DMS153 (cell line): ENCODE measurements around the gene ATP5ME.

Source experiments
- DNase-seq: peaks from one replicate; lab custom pipeline; 2025; lab: John Stamatoyannopoulos, UW

Gene ATP5ME

GRCh38 chr4:666822-667544, 7.1 kb downstream of the ATP5ME start:
- DNase-seq: no peak

- no peak for DNase-seq
These were observed 7.7 kb downstream of the ATP5ME start for GRCh38 chr4:666436-666810.

- no peak for DNase-seq
These were observed 8.2 kb downstream of the ATP5ME start for GRCh38 chr4:665751-666435.

GRCh38 chr4:665381-665750, 8.7 kb downstream of the ATP5ME start:
- DNase-seq: no peak

- no peak for DNase-seq
These were observed 9.3 kb downstream of the ATP5ME start for GRCh38 chr4:664713-665231.

- DNase-seq: no peak
These were observed 10.3 kb downstream of the ATP5ME start for GRCh38 chr4:663438-664428.

- no peak for DNase-seq
These were observed 11.0 kb downstream of the ATP5ME start for GRCh38 chr4:663046-663437.

GRCh38 chr4:661881-662761, 12.0 kb downstream of the ATP5ME start:
- no peak for DNase-seq

- DNase-seq: no peak
These were observed 12.8 kb downstream of the ATP5ME start for GRCh38 chr4:661231-661630.

GRCh38 chr4:660401-660800, 13.7 kb downstream of the ATP5ME start:
- no peak for DNase-seq

GRCh38 chr4:659851-660250, 14.2 kb downstream of the ATP5ME start:
- DNase-seq: no peak

GRCh38 chr4:658681-659667, 15.1 kb downstream of the ATP5ME start:
- DNase-seq: no peak

- no peak for DNase-seq
These were observed 16.0 kb downstream of the ATP5ME start for GRCh38 chr4:657834-658667.

- no peak for DNase-seq
These were observed 16.7 kb downstream of the ATP5ME start for GRCh38 chr4:657338-657833.

- no peak for DNase-seq
These were observed 17.4 kb downstream of the ATP5ME start for GRCh38 chr4:656436-657337.

GRCh38 chr4:655464-656151, 18.5 kb downstream of the ATP5ME start:
- DNase-seq: no peak

- no peak for DNase-seq
These were observed 19.1 kb downstream of the ATP5ME start for GRCh38 chr4:654871-655463.
